WTC11 (cell line): ENCODE results near the gene INSL3. TPM values are rescaled to one million over a fixed set of nuclear protein-coding genes. Genes with fewer than 3 reads are reported as not detected.
A peak's percentile ranks its signal among the peaks of the same experiment; 100 is the strongest.

Experiments
- ATAC-seq: fragments of 200-7000 bp; cut with Tn5 transposase; 2 replicates; pipeline ENCODE4 v1.10.0; 2021; ENCODE audit warnings: mild to moderate bottlenecking, moderate library complexity
- CTCF ChIA-PET: fragments of 300-600 bp; sonication (Branson Sonifier 250); formaldehyde crosslinking; loops from one replicate; lab custom pipeline; 2021; ENCODE audit warnings: antibody characterized with exemption; lab: Charles Lee
- POLR2A ChIA-PET: fragments of 350-600 bp; sonication (Branson Sonifier 250); formaldehyde crosslinking; loops from one replicate; lab custom pipeline; 2021; ENCODE audit warnings: antibody characterized with exemption; lab: Charles Lee
- DNase-seq: peaks from one replicate; pipeline ENCODE4 v3.0.0; 2021; ENCODE audit warnings: low spot score
- H3K27ac Mint-ChIP-seq: 2 replicates; pipeline ENCODE4 v1.8.0; 2021; ENCODE audit warnings: mixed read lengths
- H3K27me3 Mint-ChIP-seq: 2 replicates; pipeline ENCODE4 v1.8.0; 2021; ENCODE audit warnings: low read depth, mild to moderate bottlenecking, moderate library complexity, mixed read lengths
- H3K36me3 Mint-ChIP-seq: 2 replicates; pipeline ENCODE4 v1.8.0; 2021; ENCODE audit warnings: mixed read lengths
- H3K4me1 Mint-ChIP-seq: 2 replicates; pipeline ENCODE4 v1.8.0; 2022; ENCODE audit warnings: mixed read lengths
- H3K4me3 Mint-ChIP-seq: 2 replicates; pipeline ENCODE4 v1.8.0; 2021; ENCODE audit warnings: mild to moderate bottlenecking, moderate library complexity, mixed read lengths
- H3K9me3 Mint-ChIP-seq: 2 replicates; pipeline ENCODE4 v1.8.0; 2021; ENCODE audit warnings: mixed read lengths
- CREB1 ChIP-seq: sonication (generic); formaldehyde crosslinking; IDR thresholded peaks from 2 replicates; pipeline ENCODE4 v1.8.0; 2023; ENCODE audit warnings: mild to moderate bottlenecking, missing genetic modification reagents
- CREM ChIP-seq: sonication (generic); formaldehyde crosslinking; IDR thresholded peaks from 2 replicates; pipeline ENCODE4 v1.8.1; 2022; ENCODE audit warnings: mild to moderate bottlenecking, missing genetic modification reagents, moderate library complexity
- ESRRA ChIP-seq: sonication (generic); formaldehyde crosslinking; IDR thresholded peaks from 2 replicates; pipeline ENCODE4 v1.8.1; 2022; ENCODE audit warnings: mild to moderate bottlenecking, missing genetic modification reagents, borderline replicate concordance
- ETV6 ChIP-seq: sonication (generic); formaldehyde crosslinking; IDR thresholded peaks from 2 replicates; pipeline ENCODE4 v1.8.1; 2022; ENCODE audit warnings: mild to moderate bottlenecking, missing genetic modification reagents
- FOXJ3 ChIP-seq: sonication (generic); formaldehyde crosslinking; IDR thresholded peaks from 2 replicates; pipeline ENCODE4 v1.9.0; 2021; ENCODE audit warnings: missing genetic modification reagents, mild to moderate bottlenecking, borderline replicate concordance
- GABPB1 ChIP-seq: sonication (generic); formaldehyde crosslinking; IDR thresholded peaks from 2 replicates; pipeline ENCODE4 v1.8.1; 2023; ENCODE audit warnings: mild to moderate bottlenecking, missing genetic modification reagents
- JAZF1 ChIP-seq: fragments of 250-450 bp; sonication (Bioruptor Pico); IDR thresholded peaks from 2 replicates; pipeline ENCODE4 v1.9.0; 2021; ENCODE audit warnings: moderate library complexity, mild to moderate bottlenecking, inconsistent platforms
- MYBL2 ChIP-seq: sonication (generic); formaldehyde crosslinking; IDR thresholded peaks from 2 replicates; pipeline ENCODE4 v1.8.1; 2023; ENCODE audit warnings: mild to moderate bottlenecking, moderate library complexity, missing genetic modification reagents
- NFATC4 ChIP-seq: fragments of 250-450 bp; sonication (Bioruptor Pico); IDR thresholded peaks from 2 replicates; pipeline ENCODE4 v1.9.0; 2021; ENCODE audit warnings: mild to moderate bottlenecking
- NR3C1 ChIP-seq: sonication (generic); formaldehyde crosslinking; conservative IDR thresholded peaks from 2 replicates; pipeline ENCODE4 v1.8.1; 2023; ENCODE audit warnings: low read depth, mild to moderate bottlenecking, missing genetic modification reagents
- SMAD3 ChIP-seq: sonication (generic); formaldehyde crosslinking; IDR thresholded peaks from 2 replicates; pipeline ENCODE4 v1.8.0; 2022; ENCODE audit warnings: missing genetic modification reagents, mild to moderate bottlenecking, borderline replicate concordance
- SP1 ChIP-seq: sonication (generic); formaldehyde crosslinking; conservative IDR thresholded peaks from 2 replicates; pipeline ENCODE4 v1.8.1; 2022; ENCODE audit warnings: missing genetic modification reagents
- ZBTB21 ChIP-seq: sonication (generic); formaldehyde crosslinking; IDR thresholded peaks from 2 replicates; pipeline ENCODE4 v1.8.1; 2023; ENCODE audit warnings: mild to moderate bottlenecking, missing genetic modification reagents, borderline replicate concordance
- ZNF121 ChIP-seq: sonication (generic); formaldehyde crosslinking; IDR thresholded peaks from 2 replicates; pipeline ENCODE4 v1.8.0; 2023; ENCODE audit warnings: missing genetic modification reagents
- ZNF232 ChIP-seq: sonication (generic); formaldehyde crosslinking; IDR thresholded peaks from 2 replicates; pipeline ENCODE4 v1.8.0; 2022; ENCODE audit warnings: mild to moderate bottlenecking, missing genetic modification reagents
- ZNF317 ChIP-seq: sonication (generic); formaldehyde crosslinking; IDR thresholded peaks from 2 replicates; pipeline ENCODE4 v1.8.1; 2023; ENCODE audit warnings: low read depth, mild to moderate bottlenecking, moderate library complexity, missing genetic modification reagents, borderline replicate concordance
- ZNF396 ChIP-seq: fragments of 250-450 bp; sonication (Bioruptor Pico); IDR thresholded peaks from 2 replicates; pipeline ENCODE4 v1.8.0; 2021; ENCODE audit warnings: mild to moderate bottlenecking, moderate library complexity, borderline replicate concordance
- ZNF671 ChIP-seq: fragments of 250-450 bp; sonication (Bioruptor Pico); IDR thresholded peaks from 2 replicates; pipeline ENCODE4 v1.8.0; 2021; ENCODE audit warnings: mild to moderate bottlenecking
- total RNA-seq: library from RNA; stranded (reverse); gene quantifications from 3 replicates; pipeline ENCODE4 v1.2.3, GENCODE V29; 2021
- TF ChIP-seq, protein P1 (sequence below): fragments of 250-450 bp; sonication (Bioruptor Pico); IDR thresholded peaks from 2 replicates; pipeline ENCODE4 v2.1.2; 2022; ENCODE audit warnings: mild to moderate bottlenecking, moderate library complexity
- TF ChIP-seq, protein P2 (sequence below): fragments of 250-450 bp; sonication (Bioruptor Pico); conservative IDR thresholded peaks from 2 replicates; pipeline ENCODE4 v1.9.0; 2021; ENCODE audit warnings: mild to moderate bottlenecking
- TF ChIP-seq, protein P3 (sequence below): sonication (generic); formaldehyde crosslinking; IDR thresholded peaks from 2 replicates; pipeline ENCODE4 v1.8.0; 2022; ENCODE audit warnings: mild to moderate bottlenecking, missing genetic modification reagents
- TF ChIP-seq, protein P4 (sequence below): sonication (generic); formaldehyde crosslinking; IDR thresholded peaks from 2 replicates; pipeline ENCODE4 v1.8.0; 2022; ENCODE audit warnings: mild to moderate bottlenecking, missing genetic modification reagents
- TF ChIP-seq, protein P5 (sequence below): fragments of 200-600 bp; IDR thresholded peaks from 2 replicates; pipeline ENCODE4 v1.8.0; 2022; ENCODE audit warnings: antibody characterized with exemption

INSL3 gene
- total RNA-seq, 1 experiment from 2014 or later, result 0.79 TPM

DNA sequence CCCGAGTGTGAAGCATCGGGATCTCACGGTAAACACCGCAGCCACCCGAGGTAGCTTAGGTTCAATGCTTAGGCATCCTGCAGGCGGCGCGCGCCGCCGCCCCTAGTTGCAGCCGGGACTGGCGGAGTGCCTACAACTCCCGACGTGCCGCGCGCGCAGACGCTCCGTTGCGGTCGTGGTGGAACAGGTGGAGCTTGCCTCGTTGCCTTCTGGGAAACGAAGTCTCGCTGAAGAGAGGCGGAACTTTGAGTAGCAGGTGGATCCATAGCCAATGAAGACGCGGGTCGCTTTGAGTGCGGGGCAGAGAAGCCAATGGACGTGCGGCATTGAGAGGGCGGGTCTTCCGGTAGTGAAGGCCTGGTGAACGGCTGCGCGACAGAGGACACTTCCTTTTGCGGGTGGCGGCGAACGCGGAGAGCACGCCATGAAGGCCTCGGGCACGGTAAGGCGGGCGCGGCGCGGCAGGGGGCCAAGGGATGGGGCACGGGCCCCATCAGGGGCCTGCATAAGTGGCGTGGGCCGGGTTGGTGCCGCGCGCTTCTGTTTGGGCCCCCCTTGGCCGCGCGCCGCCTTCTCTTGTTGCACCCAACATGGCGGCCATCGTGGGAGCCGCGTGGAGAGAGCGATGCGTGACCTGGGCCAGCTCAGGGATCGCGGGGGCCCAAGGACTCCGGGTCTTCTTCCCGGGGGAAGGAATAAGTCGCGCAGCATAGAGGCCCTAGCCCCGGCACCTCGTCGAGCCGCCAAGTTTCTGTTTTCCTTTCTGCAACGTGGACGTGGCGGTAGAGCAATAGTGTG lies 38.4 kb upstream of the INSL3 start, which contains the start of gene RPL18A (continued):
- TF ChIP-seq SP1 (CRISPR knock-in tag) (peak; percentile 79), ZNF671 (no peak), GABPB1 (peak; percentile 77; the same call in 1 of the 2 replicates), CREB1 (CRISPR knock-in tag) (no peak)
- TF ChIP-seq, protein P1, sequence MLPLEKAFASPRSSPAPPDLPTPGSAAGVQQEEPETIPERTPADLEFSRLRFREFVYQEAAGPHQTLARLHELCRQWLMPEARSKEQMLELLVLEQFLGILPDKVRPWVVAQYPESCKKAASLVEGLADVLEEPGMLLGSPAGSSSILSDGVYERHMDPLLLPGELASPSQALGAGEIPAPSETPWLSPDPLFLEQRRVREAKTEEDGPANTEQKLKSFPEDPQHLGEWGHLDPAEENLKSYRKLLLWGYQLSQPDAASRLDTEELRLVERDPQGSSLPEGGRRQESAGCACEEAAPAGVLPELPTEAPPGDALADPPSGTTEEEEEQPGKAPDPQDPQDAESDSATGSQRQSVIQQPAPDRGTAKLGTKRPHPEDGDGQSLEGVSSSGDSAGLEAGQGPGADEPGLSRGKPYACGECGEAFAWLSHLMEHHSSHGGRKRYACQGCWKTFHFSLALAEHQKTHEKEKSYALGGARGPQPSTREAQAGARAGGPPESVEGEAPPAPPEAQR (CRISPR knock-in tag), result no peak
- TF ChIP-seq, protein P2, sequence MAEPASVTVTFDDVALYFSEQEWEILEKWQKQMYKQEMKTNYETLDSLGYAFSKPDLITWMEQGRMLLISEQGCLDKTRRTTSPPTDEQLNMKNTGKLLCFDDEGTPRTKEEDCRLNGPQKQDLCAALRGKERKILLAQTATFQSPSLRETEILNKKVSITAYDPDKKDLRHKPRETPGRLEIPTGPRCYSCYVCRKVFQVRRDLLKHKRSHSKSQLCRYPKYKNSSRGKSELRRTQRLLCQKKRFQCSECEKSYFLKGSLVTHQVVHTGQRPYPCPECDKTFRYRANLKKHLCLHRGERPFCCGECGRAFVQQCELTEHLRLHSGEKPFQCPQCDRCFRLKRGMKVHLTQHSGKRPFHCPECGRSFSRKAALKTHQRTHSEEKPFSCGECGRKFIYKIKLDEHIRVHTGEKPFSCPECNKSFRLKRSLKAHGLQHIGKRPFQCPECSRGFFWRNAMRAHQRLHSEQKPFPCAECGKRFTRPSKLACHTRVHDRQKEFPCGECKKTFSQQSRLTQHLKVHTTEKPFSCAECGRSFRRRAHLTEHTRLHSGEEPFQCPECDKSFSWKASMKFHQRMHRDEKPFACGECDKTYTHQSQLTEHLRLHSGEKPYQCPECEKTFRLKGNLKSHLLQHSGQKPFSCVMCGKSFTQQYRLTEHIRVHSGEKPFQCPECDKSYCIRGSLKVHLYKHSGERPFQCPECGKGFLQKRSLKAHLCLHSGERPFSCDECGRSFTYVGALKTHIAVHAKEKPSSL, result no peak
- TF ChIP-seq, protein P3, sequence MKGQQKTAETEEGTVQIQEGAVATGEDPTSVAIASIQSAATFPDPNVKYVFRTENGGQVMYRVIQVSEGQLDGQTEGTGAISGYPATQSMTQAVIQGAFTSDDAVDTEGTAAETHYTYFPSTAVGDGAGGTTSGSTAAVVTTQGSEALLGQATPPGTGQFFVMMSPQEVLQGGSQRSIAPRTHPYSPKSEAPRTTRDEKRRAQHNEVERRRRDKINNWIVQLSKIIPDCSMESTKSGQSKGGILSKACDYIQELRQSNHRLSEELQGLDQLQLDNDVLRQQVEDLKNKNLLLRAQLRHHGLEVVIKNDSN (CRISPR knock-in tag), result 0 out of 2 replicates have a peak, but pooled peaks have one; percentile 35
- TF ChIP-seq, protein P4, sequence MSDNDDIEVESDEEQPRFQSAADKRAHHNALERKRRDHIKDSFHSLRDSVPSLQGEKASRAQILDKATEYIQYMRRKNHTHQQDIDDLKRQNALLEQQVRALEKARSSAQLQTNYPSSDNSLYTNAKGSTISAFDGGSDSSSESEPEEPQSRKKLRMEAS, result peak; percentile 89

DNA sequence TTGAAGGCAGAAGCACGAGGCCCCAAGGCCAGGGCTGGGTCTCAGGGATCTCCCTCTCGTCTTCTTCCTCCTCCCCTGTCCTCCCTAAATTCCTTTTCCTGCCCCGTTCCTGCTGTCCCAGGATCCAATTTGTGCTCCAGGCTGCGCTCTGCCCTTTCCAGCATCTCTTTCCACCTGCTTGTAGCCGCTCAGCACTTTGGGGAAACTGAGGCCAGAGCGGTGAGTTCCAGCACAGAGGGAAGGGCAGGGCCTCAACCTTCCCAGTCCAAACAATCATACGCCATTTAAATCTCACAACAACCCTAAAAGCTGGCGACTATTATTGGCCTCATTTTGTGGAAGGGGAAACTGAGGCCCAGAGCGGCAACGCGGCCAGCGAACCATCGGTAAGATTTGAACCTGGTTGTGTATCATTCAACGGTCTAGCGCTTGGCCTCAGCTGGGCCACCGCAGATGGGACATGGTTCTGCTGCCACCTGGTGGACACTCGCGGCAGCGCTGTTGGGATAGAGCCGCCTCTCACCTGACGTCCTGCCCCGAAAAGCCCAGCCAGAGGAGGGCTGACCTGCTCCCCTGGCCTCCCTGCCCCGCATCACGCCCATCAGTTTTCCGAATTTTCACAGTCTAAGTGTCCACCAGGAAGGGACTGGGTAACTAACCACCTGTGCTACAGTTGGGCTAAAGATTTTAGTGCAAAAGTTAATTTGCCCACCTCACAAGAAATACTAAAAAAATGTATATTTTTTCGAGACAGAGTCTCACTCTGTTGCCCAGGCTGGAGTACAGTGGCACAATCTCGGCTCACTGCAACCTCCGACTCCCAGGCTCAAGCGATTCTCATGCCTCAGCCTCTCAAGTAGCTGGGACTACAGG lies 34.2 kb upstream of the INSL3 start:
- no peak overlapping the region for H3K4me3 Mint-ChIP-seq
- H3K27ac Mint-ChIP-seq, result no peak overlapping the region
- ATAC-seq (peak; percentile 46), DNase-seq (peak; percentile 95)
- ChIA-PET POLR2A (no interaction called here), CTCF (interaction anchor here (0.5 to 2.6 kb wide), 19 partner anchors 10 to 297 kb away, joined by 3 to 15 read pairs (median 3); partner anchors contain the start of genes B3GNT3, CCDC124 and SLC5A5)
- peaks cover 7% of the 10 kb centered on the region for H3K9me3 Mint-ChIP-seq
- H3K4me1 Mint-ChIP-seq, result peaks cover 5% of the 10 kb centered on the region
- peaks cover 9% of the 10 kb centered on the region for H3K27me3 Mint-ChIP-seq
- peaks cover 10% of the 10 kb centered on the region for H3K36me3 Mint-ChIP-seq
- TF ChIP-seq, protein P5, sequence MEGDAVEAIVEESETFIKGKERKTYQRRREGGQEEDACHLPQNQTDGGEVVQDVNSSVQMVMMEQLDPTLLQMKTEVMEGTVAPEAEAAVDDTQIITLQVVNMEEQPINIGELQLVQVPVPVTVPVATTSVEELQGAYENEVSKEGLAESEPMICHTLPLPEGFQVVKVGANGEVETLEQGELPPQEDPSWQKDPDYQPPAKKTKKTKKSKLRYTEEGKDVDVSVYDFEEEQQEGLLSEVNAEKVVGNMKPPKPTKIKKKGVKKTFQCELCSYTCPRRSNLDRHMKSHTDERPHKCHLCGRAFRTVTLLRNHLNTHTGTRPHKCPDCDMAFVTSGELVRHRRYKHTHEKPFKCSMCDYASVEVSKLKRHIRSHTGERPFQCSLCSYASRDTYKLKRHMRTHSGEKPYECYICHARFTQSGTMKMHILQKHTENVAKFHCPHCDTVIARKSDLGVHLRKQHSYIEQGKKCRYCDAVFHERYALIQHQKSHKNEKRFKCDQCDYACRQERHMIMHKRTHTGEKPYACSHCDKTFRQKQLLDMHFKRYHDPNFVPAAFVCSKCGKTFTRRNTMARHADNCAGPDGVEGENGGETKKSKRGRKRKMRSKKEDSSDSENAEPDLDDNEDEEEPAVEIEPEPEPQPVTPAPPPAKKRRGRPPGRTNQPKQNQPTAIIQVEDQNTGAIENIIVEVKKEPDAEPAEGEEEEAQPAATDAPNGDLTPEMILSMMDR, result peak; percentile 97
- TF ChIP-seq SMAD3 (CRISPR knock-in tag) (0 out of 2 replicates have a peak, but pooled peaks have one; percentile 39), ESRRA (CRISPR knock-in tag) (no peak)

DNA sequence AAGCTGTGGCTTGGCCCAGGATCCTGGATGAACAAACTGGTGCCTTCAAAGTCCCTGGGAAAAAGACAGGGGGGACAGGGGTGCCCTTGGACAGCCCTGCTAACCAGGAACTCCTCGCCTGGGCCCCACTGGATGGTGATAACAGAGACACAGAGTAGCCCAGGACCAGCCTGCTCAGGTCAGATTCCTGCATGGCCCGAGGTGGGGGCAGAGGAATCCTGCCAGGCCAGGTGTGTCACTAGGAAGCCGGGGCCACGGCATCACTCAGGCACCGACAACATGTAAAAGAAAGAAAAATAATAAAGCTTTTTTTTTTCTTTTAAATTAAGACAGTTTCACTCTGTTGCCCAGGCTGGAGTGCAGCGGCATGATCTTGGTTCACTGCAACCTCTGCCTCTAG lies 32.7 kb upstream of the INSL3 start:
- TF ChIP-seq ZBTB21 (CRISPR knock-in tag) (no peak), ZNF396 (CRISPR knock-in tag) (no peak), FOXJ3 (CRISPR knock-in tag) (no peak), MYBL2 (CRISPR knock-in tag) (no peak), ETV6 (CRISPR knock-in tag) (no peak), SMAD3 (CRISPR knock-in tag) (no peak), CREM (no peak), ZNF121 (CRISPR knock-in tag) (no peak), NR3C1 (CRISPR knock-in tag) (no peak), ZNF232 (no peak), ZNF317 (CRISPR knock-in tag) (no peak), SP1 (CRISPR knock-in tag) (no peak), JAZF1 (CRISPR knock-in tag) (no peak), NFATC4 (CRISPR knock-in tag) (no peak)
- TF ChIP-seq, protein P2, result no peak
- ChIA-PET CTCF (interaction anchor here (0.7 to 2.2 kb wide), 6 partner anchors 12 to 309 kb away, joined by 3 to 10 read pairs (median 3); partner anchors contain the start of gene B3GNT3), POLR2A (no interaction called here)
- DNase-seq (no peak), ATAC-seq (no peak)
- Mint-ChIP-seq H3K27me3 (peaks cover 15% of the 10 kb centered on the region), H3K4me3 (no peak overlapping the region), H3K9me3 (peaks cover 7% of the 10 kb centered on the region), H3K36me3 (no peaks in the 10 kb centered on the region), H3K4me1 (peaks cover 2% of the 10 kb centered on the region), H3K27ac (no peak overlapping the region)
